Prostate gland (tissue), 2 donors: ENCODE results near the gene GDF2.

Experiments
- CTCF ChIP-seq, 4 experiments: fragments of 200-600 bp in 2 of 4; fragments of 450-650 bp in 2 of 4; sonication (generic) in 2 of 4; IDR thresholded peaks; 1 replicate in 3 of 4; 2 replicates in 1 of 4; pipeline ENCODE4 v1.5.1; 2016 to 2019; ENCODE audit warnings: antibody characterized with exemption in 4 of 4, mild to moderate bottlenecking in 2 of 4, moderate library complexity in 2 of 4
- POLR2A ChIP-seq: fragments of 450-650 bp; IDR thresholded peaks from one replicate; pipeline ENCODE4 v1.6.1; 2016; ENCODE audit warnings: antibody characterized with exemption, mild to moderate bottlenecking
- POLR2AphosphoS5 ChIP-seq: sonication (generic); formaldehyde crosslinking; IDR thresholded peaks from one replicate; pipeline ENCODE4 v1.6.1; 2017; ENCODE audit warnings: antibody characterized with exemption

- TF ChIP-seq CTCF (IDR thresholded peaks at IDR 0.05) (no peak), POLR2A (no peak), POLR2AphosphoS5 (no peak)
These were observed 36.8 kb downstream of the GDF2 start for GRCh38 chr10:47359101-47359500.
